Activated T-helper 2 cell treated with anti-CD3 and anti-CD28 coated beads, Interferon-gamma antibody, Interleukin-2, Interleukin-4, amounts not matched to agents 10 μg/mL and 5 μg/mL and 100 μg/mL, durations not matched to agents 14 hours and 24 hours and 36 hours (primary cell): ENCODE results near the gene TP53. TPM values are rescaled to one million over a fixed set of nuclear protein-coding genes. Genes with fewer than 3 reads are reported as not detected.

Experiments used
- DNase-seq: peaks from one replicate; pipeline ENCODE4 v3.0.0; 2021; ENCODE audit warnings: low spot score
- H3K27ac Mint-ChIP-seq: one replicate; pipeline ENCODE4 v1.8.0; 2021; ENCODE audit warnings: mixed read lengths
- H3K27me3 Mint-ChIP-seq: one replicate; pipeline ENCODE4 v1.8.0; 2021; ENCODE audit warnings: low read depth, mixed read lengths
- H3K36me3 Mint-ChIP-seq: one replicate; pipeline ENCODE4 v1.8.0; 2021; ENCODE audit warnings: low read depth, mixed read lengths
- H3K4me1 Mint-ChIP-seq: one replicate; pipeline ENCODE4 v1.8.0; 2021; ENCODE audit warnings: low read depth, mixed read lengths
- H3K4me3 Mint-ChIP-seq: one replicate; pipeline ENCODE4 v1.8.0; 2021; ENCODE audit warnings: low read depth, mild to moderate bottlenecking, moderate library complexity, mixed read lengths
- H3K9me3 Mint-ChIP-seq: one replicate; pipeline ENCODE4 v1.8.0; 2021; ENCODE audit warnings: mixed read lengths
- intact Hi-C: fragments of 100-400 bp; cut with micrococcal nuclease; formaldehyde crosslinking; loops from one replicate; pipeline ENCODE4 v1.15.1; 2023
- total RNA-seq: library from RNA; stranded (reverse); gene quantifications from 2 replicates; pipeline ENCODE4 v1.2.3, GENCODE V29; 2022

Gene TP53
- total RNA-seq = 165 and 174 TPM in 2 replicates

DNA sequence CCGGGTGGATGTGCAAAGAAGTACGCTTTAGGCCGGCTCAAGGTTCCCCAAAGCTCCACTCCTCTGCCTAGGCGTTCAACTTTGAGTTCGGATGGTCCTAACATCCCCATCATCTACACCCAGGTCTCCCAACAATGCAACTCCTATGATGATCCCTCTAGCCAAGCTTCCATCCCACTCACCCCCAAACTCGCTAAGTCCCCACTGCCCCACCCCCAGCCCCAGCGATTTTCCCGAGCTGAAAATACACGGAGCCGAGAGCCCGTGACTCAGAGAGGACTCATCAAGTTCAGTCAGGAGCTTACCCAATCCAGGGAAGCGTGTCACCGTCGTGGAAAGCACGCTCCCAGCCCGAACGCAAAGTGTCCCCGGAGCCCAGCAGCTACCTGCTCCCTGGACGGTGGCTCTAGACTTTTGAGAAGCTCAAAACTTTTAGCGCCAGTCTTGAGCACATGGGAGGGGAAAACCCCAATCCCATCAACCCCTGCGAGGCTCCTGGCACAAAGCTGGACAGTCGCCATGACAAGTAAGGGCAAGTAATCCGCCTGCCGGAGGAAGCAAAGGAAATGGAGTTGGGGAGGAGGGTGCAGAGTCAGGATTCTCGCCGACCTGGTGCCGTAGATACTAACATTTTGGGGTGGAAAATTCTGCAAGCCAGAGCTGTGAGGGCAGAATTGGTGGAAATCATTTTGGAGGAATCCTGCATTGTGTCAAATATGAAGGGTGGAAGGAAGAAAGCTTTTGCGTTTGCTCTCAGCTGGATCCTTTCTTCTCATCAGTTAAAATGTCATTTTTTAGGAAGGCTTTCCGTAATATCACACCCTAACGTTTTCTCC, at the start of gene TP53:
TSS of gene TP53 (minus strand) at position 419 of the 836 bp plus-strand sequence. CDS start 10,896 bp downstream, outside the sequence.
- DNase-seq = peak; percentile 88
- intact Hi-C loops = loop anchor here (1.0 to 10.0 kb wide), 8 partner anchors 114 to 538 kb away; partner anchors contain the start of genes EIF5A, HES7, KCTD11 and POLR2A
- Mint-ChIP-seq H3K4me3 (peak within 1 kb of the TSS; percentile 94), H3K4me1 (peaks cover 34% of the 10 kb centered on the region), H3K36me3 (peaks cover 42% of the 10 kb centered on the region), H3K9me3 (no peaks in the 10 kb centered on the region), H3K27me3 (no peaks in the 10 kb centered on the region), H3K27ac (peak within 1 kb of the TSS; percentile 97)

DNA sequence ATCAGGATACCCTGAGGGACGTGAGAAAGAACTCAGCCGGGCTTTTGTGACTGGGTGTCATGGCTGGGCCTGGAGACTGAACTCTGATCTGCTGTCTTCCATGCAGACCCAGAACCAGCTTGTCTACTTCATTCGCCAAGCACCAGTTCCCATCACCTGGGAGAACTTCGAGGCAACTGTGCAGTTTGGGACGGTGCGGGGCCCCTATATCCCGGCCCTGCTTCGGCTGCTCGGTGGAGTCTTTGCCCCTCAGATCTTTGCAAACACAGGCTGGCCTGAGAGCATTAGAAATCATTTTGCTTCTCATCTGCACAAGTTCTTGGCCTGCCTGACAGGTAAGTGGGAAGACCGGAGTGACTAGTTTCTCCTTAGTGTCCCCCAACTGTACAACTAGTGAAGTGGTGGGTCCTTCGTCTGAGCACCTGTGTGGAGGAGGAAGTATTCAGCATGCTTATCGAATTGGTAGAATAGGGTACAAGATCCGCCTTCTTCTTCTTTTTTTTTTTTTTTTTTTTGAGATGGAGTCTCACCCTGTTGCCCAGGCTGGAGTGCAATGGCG, 45.8 kb upstream of the TP53 start:
- Mint-ChIP-seq H3K4me1 (no peaks in the 10 kb centered on the region), H3K4me3 (no peak overlapping the region), H3K36me3 (no peaks in the 10 kb centered on the region), H3K27me3 (peaks cover 23% of the 10 kb centered on the region), H3K9me3 (no peaks in the 10 kb centered on the region), H3K27ac (no peak overlapping the region)
- no peak for DNase-seq
- intact Hi-C loops = no loop called here

DNA sequence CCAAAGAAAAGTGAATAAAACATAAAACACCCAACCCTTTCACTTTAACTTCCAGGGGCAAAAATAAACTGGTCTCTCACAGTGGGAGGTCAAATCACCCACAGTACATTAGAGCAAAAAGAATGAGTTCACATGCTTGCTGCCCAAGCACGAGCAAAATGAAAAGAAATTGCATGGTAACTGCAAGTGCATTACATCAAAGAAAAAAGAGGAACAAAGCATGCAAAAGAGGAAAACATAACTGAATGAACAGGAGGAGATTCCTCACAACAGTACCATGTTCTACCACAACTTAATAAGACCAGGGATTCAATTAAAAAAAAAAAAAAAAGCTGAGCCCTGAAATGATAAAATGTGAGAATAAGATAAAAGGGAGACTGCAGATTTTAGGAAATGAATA, 42.5 kb upstream of the TP53 start:
- Mint-ChIP-seq H3K9me3 (no peaks in the 10 kb centered on the region), H3K4me1 (no peaks in the 10 kb centered on the region), H3K27me3 (peaks cover 17% of the 10 kb centered on the region), H3K36me3 (no peaks in the 10 kb centered on the region), H3K27ac (no peak overlapping the region), H3K4me3 (no peak overlapping the region)
- no peak for DNase-seq
- intact Hi-C loops = no loop called here

DNA sequence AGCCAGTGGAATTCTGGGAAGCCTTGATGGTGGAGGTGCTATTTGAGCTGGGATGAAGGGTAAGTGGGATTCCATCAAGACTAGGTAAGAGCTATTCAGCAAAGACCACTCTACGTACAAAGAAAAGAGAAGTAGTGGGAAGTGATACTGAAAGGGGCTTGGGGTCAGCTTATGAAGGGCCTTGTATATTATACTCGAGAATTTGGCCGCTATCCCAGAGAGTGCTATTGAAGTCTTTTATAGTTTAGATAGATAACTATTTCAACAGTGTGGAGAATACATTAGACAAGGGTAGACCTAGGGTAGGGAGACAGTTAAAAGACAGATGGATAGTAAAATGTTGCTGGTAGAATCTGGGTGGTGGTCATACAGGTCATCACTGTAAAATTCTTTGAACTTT, 40.6 kb upstream of the TP53 start:
- Mint-ChIP-seq H3K36me3 (no peaks in the 10 kb centered on the region), H3K27ac (no peak overlapping the region), H3K4me3 (no peak overlapping the region), H3K27me3 (peaks cover 20% of the 10 kb centered on the region), H3K9me3 (no peaks in the 10 kb centered on the region), H3K4me1 (no peaks in the 10 kb centered on the region)
- intact Hi-C loops = no loop called here
- DNase-seq = no peak

DNA sequence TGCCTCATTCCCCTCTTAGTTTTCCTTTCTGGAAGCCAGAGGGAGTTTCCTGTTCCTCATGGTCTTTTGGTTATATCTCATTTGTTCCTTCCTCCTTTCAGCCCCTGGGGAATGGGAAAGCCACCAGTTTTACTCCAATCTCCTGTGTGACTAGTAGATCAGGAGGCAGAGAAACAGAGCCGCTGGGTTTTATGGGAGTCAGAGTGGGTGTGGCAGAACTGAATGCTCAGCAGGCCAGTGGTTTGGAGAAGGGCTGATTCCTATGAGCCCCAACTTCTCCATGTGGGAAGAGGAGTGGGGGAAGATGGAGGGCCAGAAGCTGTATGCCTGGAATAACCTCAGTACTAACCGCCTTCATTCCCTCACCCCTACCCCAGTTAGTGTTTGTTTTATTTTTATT, 34.3 kb upstream of the TP53 start:
- H3K36me3 Mint-ChIP-seq = no peaks in the 10 kb centered on the region
- H3K4me1 Mint-ChIP-seq = peaks cover 10% of the 10 kb centered on the region
- no peak for DNase-seq
- no peak overlapping the region for H3K27ac Mint-ChIP-seq
- no peaks in the 10 kb centered on the region for H3K9me3 Mint-ChIP-seq
- H3K4me3 Mint-ChIP-seq = no peak overlapping the region
- intact Hi-C loops = no loop called here
- peaks cover 48% of the 10 kb centered on the region for H3K27me3 Mint-ChIP-seq

DNA sequence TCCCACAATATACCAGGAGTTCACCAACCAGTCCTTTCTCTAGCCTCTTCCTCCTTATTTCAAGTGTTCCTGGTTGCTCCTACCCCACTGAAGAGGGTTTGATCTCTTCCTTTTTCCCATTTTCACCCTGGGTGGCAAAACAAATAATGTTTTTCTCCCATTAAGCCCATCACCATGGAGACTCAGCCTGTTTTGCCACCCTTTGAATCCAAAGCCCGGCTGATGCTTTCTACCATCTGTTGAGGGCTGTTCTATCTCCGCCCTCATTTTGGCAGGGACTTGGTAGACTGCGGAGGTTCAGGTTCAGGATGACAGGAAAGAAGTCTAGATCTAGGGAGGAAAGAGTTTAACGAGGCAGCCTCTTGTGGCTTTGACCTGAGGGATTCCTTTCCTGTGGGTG, 32.8 kb upstream of the TP53 start:
- DNase-seq = no peak
- Mint-ChIP-seq H3K9me3 (no peaks in the 10 kb centered on the region), H3K27me3 (peaks cover 62% of the 10 kb centered on the region), H3K27ac (no peak overlapping the region), H3K4me1 (peaks cover 13% of the 10 kb centered on the region), H3K4me3 (no peak overlapping the region), H3K36me3 (no peaks in the 10 kb centered on the region)
- intact Hi-C loops = no loop called here

DNA sequence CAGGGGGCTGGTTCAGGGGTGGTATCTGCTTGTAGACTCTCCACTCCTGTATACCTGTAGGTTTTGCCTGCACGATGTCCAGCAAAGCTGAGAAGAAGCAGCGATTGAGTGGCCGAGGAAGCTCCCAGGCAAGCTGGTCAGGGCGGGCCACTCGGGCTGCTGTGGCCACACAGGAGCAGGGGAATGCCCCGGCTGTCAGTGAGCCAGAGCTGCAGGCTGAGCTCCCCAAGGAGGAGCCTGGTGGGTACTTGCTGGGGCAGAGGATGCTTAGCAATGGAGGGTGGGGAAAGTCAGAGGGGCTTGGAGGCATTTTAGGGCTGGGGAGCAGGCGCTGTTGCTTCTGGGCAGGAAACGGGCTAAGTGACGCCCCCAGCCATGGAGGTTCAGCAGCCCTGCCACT, 32.4 kb upstream of the TP53 start:
- DNase-seq = no peak
- Mint-ChIP-seq H3K36me3 (no peaks in the 10 kb centered on the region), H3K27ac (no peak overlapping the region), H3K4me1 (peaks cover 13% of the 10 kb centered on the region), H3K27me3 (peaks cover 63% of the 10 kb centered on the region), H3K4me3 (no peak overlapping the region), H3K9me3 (no peaks in the 10 kb centered on the region)
- intact Hi-C loops = no loop called here

DNA sequence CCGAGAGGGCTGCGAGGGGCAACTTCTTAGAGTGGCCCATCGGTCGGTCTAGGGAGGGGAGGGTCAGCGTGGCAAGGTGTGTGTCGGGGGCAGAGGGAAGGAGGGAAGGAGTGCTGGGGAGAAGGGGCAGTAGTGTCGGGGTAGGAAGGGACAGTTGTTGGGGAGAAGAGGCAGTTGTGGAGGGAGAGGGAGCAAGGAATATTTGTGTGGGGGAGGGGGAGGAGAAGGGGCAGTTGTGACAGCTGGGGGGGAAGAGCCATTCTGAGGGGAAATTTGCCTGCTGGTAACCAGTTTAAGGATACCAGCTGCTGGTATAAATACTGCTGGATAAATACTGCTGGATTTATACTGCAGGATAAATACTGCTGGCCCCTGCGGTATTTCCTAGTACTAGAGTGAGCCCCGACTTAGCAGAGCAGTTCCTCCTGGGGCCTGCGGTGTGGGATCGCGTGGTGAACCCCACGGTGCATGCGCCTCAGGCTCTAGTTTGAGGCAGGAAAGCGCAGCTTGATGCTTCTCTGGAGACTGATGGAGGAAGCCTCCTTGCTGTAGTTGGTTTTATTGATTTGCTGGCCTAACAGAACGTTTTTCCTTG, 30.6 kb upstream of the TP53 start:
- H3K27ac Mint-ChIP-seq = no peak overlapping the region
- peak overlapping the region; percentile 77 for H3K4me3 Mint-ChIP-seq
- peaks cover 68% of the 10 kb centered on the region for H3K27me3 Mint-ChIP-seq
- no peaks in the 10 kb centered on the region for H3K9me3 Mint-ChIP-seq
- peak; percentile 43 for DNase-seq
- H3K4me1 Mint-ChIP-seq = peaks cover 14% of the 10 kb centered on the region
- no peaks in the 10 kb centered on the region for H3K36me3 Mint-ChIP-seq
- intact Hi-C loops = no loop called here

DNA sequence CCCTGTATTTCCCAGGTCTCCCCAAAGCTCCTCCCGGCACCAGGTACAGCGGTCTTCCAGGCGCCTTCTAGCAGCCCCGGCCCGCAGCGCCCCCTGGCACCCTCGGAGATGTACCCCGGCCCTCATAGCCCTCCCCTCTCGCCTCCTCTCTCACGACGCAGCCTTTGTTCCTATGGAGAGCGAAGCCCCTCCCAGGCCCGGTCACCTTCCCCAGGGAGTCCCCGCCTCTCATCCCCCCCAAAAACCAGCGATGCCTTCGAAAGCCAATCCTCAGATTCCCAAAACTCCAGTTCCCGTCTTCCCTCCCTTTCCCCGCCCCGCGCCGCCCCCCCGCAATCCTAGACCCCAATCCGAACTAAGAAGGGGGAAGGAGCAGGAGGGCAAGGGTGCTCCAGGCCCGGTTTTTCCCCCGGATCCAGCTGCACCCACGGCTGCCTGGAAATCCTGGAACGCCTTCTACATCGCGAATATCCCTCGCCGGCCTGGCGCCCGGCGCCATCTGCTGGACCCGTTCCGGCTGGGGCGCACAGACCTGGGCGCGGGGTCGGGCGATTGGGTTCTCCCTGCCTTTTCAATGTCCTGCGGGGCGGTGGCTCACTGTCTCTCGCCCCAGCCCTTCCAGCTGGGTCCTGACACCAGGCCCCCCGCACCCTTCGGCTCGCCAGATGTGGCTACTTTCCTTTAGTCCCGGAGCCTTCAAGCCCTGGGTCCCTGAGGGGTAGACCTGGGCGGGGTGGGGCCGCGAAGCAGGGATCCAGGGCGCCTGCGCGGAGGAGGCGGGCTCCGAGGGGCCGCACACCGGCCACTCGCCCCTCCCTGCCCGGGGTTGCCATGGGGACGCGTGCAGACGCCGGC, 29.8 kb upstream of the TP53 start, which contains the start of gene DNAH2:
TSS of gene DNAH2 (plus strand) at position 844 of the 855 bp plus-strand sequence. CDS start 1,991 bp downstream, outside the sequence.
- H3K36me3 Mint-ChIP-seq = no peaks in the 10 kb centered on the region

DNA sequence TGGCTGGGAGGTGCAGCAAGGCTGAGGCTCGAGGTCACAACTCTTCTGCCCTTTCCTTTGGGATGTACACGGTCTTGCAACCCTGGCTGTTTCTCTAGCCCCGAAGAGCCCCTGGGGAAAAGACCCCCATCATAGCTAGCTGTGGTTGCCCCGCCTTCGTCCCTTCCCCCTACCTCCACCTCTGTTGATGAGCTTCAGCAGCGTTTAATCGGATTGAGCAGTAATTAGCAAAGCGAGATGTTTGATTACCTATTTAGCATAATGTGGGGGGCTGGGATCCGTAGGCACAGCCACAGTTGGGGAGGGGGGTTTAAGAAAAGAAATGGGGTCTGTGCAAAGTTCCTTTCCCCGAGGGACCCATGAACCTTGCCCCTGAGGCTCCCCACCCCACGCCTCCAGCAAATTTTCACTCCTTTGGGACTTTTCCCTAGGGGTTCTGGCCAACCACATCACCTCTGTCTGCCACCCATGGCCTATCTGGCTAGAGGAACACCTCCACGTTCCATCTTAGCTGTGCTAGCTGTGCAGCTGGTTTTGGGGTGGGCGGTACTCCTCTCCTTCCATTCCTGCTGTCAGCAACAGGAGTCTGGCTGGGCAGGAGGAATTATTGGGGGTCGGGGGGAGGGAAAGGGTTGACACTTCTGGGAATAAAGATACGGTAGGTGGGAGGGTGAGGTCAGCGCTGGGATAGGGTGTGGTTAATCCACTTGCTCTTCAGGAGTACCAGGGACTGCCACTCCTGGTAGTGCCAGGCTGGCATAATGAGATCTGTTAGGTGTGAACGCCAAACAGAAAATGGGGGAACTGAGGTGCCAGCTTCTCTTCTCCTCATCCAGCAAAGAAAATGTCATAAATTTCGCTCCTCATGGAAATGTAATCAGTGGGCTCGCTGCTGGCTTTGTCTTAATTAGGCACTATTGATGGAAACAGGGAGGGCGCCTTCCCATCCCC, 28.9 kb upstream of the TP53 start:
- no peak overlapping the region for H3K4me3 Mint-ChIP-seq
- peaks cover 75% of the 10 kb centered on the region for H3K27me3 Mint-ChIP-seq
- no peaks in the 10 kb centered on the region for H3K9me3 Mint-ChIP-seq
- DNase-seq = no peak
- intact Hi-C loops = no loop called here
- no peak overlapping the region for H3K27ac Mint-ChIP-seq
- H3K4me1 Mint-ChIP-seq = peaks cover 14% of the 10 kb centered on the region
- no peaks in the 10 kb centered on the region for H3K36me3 Mint-ChIP-seq

More for the DNA sequence above, 29.8 kb upstream of the TP53 start, which contains the start of gene DNAH2:
- H3K9me3 Mint-ChIP-seq = no peaks in the 10 kb centered on the region
- H3K4me3 Mint-ChIP-seq = peak within 1 kb of the TSS; percentile 77
- intact Hi-C loops = no loop called here
- peak; percentile 28 for DNase-seq
- H3K27me3 Mint-ChIP-seq = peaks cover 75% of the 10 kb centered on the region
- peaks cover 14% of the 10 kb centered on the region for H3K4me1 Mint-ChIP-seq
- H3K27ac Mint-ChIP-seq = no peak within 1 kb of the TSS

DNA sequence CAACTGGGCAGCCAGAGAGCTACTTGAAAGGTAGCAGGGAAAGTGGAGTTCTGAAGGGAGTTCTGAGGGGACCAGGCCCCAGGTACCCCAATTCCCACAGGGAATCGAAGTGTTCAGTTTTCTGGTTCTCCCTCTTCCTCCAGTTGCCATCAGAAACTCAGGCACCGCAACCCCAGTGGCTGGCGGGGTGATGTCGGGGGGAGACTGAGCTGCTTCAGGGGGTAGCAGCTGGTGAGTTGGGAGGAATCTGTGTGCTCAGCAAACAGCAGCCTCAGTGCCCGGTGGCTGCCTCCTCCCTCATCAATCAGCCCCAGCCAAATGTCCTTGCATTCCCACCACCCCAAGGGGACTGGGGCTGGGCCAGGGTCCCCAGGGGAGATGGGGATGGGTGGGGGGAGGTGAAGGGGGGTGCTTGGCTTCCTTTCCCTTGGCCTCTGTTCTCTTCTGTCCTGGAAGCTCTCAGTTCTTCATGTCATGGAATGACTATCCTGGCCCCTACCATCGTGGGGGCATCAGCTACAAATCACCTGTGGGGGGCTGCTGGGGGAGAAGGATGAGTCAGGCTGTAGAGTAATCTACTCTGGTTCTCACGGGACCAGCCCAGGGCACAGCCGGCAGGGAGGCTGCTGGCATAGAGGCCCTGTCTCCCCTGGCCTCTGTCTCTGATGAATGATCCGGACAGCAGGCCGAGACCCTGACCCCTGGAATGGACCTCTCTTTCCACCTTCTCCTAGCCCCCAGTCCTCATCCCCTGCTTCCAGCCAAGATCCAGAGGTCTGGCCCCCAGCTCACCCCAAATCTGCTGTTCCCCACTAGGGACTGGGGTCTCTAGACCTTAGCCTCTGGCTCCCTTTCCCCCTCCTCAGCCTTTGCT, 27.7 kb upstream of the TP53 start:
- Mint-ChIP-seq H3K27me3 (peaks cover 67% of the 10 kb centered on the region), H3K4me3 (no peak overlapping the region), H3K4me1 (peaks cover 24% of the 10 kb centered on the region), H3K36me3 (no peaks in the 10 kb centered on the region), H3K27ac (no peak overlapping the region), H3K9me3 (no peaks in the 10 kb centered on the region)
- intact Hi-C loops = no loop called here
- no peak for DNase-seq
